Inflammatory macrophage (primary cell): ENCODE results near the gene OXT.

Source experiments
- DNase-seq, 2 donors: peaks; one replicate each; pipeline ENCODE4 v3.0.0-alpha.2; 2020 to 2022

The OXT gene

DNA sequence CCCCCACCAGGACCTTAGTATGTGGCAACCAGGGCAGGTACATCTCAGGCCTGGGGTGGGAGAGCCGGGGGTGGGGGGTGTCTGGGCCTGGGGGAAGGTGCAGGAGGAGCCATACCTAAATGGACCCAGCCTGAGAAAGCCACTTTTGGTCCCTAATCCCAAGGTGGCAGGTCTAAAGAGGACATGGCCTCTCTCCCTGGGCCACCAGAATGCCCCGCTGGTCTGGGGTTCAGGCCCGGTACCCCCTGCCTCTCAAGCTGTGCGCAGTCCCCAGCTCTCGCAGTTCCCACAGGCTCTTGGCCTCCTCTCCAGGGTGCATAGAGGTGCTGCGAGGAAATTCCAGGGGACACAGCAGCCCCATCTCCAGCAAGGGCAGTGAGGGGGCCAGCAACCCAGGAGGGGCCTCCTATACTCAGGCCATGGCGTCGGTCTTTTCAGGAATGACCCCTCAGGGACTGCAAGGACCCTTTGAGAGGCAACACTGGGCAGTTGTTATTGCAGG is 14.2 kb downstream of the OXT start:
- DNase-seq, result no peak

DNA sequence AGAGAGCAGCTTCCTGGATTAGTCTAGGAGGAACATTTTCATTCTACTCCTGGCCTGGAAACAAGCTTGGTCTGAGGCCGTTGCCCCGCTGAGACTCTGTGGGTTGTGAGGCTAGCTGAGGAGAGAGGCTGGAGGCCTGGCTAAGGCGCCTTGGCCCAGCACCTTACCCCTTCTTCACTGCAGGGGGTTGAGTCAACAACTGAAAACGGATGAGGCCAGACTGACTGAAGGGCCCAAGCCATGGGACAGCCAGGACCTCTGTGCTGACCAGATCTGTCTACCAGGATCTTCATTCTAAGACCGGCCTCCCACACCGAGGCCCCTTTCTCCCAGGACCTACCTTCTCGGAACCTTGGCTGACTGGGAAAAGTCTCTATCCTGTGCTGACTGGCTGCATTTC is 16.6 kb downstream of the OXT start:
- DNase-seq, result no peak

DNA sequence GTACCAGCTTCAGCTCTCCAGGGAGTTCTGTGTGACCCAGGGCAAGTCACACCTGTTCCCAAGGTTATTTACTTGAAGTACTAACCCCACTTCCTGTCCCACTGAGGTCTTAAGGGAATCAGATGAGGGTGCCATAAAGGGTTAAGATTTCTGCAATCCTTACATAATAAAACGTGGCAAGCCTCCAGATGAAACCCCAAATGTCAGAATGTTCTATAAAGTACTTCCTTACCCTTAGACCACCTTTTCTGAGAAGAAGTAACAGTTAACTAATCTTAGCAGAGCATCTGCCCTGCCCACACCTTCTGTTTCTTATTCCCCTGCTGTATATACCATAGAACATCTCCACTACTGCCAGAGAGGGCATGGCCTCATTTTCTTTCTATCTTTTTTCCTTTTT is 19.1 kb downstream of the OXT start:
- no peak for DNase-seq

DNA sequence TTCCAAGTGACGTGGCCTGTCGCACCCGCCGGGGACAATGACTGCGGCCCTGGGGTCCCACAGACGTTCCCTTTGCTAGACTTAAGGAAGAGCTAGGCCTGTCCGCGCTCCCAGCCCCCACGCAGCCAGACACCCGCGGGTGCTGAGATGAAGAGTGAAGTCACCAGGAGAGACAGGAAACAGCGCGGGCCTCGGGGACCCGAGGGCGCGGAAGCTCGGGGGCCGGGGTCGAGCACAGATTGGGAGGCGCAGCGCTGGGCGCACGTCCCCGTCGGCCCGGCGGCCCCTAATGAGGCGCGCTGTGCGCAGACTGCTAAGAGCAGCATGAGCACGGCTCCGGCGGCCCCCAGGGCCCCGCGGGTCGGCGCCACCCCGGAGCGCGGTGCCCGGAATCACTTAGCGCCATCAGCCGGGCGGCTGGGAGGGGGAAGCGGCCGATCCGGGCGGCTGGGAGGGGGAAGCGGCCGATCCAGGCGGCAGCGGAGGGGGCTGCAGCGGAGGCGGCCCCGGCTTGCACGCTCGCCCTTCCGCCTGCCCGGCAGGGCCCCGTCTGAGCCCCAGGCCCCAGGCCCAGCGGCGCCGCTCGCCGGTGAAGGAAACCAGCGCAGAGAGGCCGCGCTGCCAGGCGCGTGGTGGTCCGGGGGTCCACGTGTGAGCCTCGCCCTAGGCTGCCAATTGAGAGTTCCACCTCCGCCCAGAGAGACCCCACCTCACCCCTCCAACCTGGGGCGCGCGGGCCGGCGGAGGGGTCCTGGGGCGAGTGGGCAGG is 21.4 kb downstream of the OXT start:
- DNase-seq, result peak; percentile 9 to 46

DNA sequence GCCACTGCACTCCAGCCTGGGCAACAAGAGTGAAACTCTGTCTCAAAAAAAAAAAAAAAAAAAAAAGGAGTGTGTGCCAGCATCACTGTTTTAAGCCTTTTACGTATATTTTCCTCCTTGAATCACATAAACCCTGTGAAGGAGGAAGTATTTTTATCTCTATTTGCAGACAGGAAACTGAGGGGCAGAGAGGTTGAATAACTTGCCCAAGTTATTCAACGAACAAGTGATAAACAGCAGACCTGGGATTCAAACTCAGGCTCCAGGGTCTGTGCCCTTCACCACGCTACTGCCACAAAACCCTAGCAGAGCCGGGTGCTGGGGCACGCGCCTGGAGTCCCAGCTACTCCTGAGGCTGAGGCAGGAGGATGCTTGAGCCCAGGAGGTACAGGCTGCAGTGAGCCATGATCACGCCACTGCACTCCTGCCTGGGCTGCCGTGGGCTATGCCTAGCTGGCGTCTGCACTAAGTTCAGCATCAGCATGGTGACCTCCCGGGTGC is 22.5 kb downstream of the OXT start:
- DNase-seq, result no peak

DNA sequence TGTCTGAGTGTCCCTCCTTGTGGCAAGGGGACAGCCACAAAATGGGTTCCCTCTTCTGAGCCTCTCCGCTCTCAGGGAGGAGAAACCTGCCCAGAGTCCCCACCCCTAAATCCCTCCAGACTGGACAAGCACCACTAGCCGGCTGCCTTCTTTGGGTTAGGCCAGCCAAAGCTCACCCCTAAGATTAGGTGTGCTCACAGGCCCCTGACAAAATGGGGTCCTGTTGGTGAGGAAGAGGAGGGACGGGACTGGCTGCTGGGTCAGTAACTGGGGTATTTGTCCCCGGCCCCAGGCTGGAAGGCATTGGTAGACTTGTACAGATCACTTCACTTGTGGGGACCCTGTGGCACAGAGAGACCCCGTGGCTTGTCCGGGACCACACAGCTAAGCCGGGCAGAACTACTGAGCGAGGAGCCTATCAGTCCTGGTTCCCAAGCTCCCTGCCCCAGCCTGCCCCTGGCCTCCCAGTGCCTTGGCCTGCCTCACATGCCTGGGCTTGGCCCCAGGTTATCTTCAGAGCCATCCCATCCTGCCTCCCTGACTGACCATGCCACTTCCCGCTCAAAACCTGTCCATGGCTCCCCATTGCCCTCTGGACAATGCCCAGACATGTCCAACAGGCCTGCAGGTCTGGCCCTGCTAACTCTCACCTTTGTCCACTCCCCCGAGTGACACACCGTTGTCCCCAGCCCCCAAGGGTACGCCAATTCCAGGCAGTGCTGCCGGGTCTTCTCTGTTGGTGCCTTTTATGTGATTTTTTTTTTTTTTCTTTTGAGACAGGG is 23.6 kb downstream of the OXT start:
- no peak for DNase-seq

DNA sequence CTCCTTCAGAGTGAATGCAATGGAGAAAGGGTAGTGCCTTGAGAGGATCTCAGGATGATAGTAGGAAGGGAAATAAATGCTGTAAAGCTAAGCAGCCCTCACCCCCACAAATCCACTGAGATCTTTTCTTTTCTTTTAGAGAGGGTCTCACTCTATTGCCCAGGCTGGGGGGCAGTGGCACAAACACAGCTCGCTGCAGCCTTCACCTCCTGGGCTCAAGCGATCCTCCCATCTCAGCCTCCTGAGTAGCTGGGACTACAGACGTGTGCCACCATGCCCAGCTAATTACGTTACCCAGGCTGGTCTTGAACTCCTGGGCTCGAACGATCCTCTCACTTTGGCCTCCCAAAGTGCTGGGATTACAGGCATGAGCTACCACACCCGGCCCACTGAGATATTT is 29.1 kb downstream of the OXT start:
- no peak for DNase-seq

DNA sequence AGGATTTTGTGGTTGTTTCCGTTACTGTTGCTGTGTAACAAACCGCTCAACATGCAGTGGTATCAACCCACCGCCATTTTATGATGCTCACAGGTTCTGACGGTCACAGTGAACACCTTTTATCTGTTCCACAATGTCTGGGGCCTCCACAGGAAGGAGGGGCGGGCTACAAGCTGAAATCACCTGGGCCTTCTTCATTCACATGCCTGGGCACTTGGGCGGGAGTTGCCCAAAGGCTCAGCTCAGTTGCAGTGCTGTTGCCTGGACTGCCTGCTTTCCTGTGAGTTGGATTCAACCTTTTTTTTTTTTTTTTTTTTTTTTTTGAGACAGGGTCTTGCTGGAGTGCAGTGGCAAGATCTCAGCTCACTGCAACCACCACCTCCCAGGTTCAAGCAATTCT is 29.8 kb downstream of the OXT start:
- DNase-seq, result no peak

DNA sequence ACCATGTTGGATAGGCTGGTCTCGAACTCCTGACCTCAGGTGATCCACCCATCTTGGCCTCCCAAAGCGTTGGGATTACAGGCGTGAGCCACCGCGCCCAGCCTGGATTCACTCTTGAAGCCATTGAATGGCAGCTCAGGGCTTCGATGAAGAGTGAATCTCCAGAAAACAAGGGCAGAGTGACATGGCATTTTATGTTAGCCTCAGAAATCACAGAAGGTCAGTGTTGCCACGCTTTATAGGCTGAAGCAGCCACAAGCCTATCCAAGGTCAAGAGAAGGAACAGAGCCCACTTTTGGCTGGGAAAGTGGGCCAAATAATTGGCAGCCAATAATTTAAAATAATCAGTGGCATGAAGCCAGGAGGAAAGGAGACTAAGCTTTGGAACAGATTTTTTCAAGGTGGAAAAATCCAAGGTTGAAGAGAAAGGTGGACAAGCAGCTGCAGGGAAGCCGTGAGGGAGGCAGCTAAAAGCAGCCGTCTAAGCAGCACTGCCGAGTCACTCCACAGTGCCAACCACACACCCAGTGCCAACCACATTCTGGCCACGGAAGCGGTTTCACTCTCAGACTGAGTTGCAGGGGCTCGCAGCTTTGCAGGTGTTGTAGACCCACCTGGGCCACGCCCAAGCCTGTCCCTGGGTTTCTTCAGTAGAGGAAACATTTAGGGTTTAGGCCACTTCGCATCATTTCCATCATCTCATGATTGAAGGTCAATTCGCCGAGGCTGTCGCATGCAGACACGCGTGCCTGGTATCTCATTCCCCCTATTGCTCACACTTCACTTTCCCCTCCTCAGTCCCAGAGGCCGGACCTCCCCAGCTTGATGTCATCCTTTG is 30.5 kb downstream of the OXT start:
- no peak for DNase-seq

DNA sequence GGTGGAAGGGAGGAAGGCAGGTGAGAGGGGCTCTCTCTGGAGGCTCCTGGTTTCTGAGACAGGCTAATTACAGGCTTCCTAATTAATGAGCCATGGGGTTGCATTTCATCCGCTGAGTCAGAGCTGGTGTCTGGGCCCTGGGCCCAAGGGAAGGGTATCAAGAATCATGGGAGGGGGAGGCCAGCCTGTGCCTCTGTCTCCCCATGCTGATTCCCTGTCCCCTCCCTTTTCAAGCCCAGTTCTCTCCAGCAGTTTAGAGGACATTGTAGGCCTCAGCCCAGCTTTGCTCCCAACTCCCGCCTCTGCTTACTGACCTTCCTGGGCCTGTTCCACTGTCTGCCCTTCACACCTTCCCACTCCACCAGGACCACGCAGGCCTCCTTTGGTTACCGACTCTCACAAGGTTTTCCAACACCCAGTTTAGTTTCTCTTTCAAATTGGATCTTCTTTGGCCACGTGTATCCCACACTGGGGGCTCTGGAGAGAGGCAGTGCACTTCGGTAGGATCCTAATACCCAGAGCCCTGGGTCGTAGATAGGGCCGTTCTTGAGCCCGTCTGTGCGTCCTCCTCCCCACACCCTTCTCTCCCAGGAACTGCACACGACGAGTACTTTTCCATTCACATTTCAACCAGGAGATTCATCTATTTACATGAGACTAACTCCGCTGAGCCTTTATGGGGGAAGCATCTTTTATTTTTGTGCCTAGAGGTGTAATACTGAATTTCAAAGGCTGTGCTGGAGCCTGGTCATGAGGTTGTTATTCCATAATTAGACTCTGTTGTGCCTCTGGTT is 31.4 kb downstream of the OXT start:
- DNase-seq, result no peak

DNA sequence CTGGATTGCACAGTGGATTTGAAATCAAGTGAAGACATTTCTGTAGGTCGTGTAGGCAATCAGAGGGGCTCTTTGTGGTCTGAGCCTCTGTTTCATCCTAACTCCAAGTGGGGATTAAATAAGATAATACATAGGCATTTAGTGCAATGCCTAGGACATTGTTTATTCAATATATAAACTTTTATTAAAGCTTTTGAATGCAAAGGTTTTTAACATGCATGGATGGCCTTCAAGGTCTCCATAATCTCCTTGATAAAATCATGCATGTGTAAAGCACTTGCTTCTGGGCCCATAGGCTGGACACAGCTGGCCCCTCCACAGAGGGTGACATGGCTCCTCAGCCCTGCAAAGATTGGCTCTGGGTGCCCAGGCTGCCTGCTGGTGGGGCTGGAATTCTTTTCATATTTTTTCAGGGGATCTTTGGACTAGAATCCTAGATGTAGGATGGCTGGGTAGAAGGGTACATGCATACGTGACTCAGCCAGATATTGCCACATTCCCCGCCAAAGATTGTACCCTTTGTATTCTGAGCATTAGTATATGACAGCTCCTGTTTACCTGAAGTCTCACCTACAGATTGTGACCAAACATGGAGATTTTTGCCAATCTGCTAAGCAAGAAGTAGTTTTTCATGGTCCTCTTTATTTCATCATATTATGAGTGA is 32.1 kb downstream of the OXT start:
- DNase-seq, result no peak

DNA sequence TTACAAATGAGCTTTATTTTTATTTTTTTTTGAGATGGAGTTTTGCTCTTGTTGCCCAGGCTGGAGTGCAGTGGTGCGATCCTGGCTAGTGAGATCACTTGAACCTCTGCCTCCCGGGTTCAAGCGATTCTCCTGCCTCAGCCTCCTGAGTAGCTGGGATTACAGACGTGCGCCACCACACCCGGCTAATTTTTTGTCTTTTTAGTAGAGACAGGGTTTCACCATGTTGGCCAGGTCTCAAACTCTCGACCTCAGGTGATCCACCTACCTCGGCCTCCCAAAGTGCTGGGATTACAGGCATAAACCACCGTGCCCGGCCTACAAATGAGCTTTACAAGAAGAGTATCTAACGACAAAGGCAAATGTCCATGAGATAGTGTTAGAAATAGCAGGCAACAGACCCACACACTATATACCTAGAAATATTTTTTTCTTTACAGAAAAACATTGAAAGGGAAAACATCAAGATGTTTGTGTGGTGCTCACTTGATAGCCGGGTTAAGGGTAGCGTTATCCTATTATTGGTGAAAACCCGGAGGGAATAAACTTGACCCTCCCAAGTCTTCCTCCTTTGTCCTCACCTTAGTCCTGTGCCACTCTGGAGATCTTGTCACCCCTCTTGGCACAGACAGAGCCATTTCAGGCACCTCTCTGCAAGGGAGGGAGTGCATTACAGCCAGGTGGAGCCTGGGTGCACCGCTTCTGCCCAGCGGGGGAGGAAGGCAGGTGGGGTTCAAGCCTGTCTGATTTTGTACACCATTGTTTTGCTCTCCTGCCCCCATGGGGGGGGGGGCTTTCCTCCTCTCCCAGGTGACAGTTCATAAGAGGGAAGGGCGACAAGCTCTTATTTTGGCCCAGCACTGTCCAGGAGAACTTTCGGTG is 34.1 kb downstream of the OXT start:
- no peak for DNase-seq

DNA sequence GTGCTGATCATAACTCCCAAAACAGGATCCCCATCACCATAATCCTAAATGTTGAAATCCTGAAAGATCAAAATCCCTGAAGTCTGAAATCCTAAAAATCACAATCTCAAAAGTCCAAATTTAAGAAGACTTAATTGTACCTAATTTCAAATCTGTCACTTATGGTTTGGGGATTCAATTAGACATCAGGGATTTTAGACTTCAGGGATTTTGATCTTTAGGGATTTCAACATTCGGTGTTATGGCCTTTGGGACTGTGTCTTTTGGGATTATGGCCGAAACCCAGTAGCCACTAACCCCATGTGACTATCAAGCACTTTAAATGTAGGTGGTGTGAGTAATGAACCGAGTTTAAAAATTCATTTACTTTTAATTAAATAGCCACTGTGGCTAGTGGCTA is 34.8 kb downstream of the OXT start:
- DNase-seq, result no peak

DNA sequence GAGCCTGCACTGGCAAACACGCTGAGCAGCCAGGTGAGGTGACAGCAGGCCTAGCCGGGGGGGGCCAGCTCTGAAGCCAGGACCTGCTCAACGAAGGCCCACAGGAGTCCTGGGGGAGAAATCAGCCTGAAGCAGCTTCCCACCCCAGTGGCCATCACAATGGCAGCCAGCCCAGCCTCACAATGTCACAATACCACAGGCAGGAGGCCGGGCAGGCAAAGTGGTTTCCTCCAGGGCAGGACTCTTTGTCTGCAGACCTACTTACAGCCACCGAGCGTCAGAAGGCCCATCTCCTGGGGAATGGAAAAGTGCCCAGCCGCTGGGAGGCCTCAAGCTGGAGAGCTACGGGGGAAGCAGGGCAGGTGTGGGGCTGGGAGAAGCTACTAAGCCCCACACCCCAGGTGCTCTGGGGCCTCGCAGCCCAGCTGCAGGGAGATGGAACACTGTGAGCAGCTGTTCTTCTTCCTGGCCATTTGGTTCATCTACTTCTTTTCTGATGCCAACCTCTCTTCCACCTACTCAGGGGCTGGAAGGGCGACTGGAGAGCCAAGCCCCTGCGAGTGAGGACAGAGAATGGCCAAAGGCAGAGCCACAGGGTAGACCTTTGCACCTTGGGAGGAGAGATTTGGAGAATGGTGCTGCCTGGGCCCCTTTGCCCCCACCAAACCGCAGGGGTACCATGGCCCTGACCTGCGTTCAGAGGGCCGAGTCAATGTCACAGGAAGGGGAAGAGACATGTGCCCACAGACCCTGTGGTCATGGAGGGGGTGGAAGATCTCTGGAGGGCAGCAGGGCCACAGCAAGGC is 35.4 kb downstream of the OXT start:
- no peak for DNase-seq

DNA sequence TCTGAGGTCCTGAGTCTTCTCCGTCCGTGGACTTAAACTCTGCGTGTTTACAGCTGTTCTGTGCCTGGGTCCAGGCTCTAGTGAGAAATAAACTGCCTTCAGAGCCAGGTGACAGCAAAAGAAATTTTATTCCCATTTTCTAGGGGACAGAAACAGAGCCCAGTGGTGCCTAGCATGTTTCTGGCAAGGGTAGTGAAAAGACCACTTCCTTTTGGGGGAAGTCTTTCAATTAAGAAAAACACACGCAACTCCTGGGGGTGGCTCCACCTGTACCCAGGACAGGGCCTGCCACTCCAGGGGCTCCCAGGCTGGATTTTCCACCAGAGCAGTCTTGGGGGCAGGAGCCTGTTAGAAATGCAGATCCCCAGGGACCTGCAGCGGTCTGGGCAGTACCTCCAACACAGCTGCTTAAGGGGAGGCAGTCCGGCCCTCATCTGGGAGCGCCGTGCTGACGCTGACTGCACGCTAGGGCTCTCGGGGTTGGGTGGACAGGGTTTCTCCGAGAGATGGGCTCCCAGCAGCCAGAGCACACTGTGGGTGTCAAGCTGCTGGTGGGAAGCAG is 36.1 kb downstream of the OXT start:
- no peak for DNase-seq

DNA sequence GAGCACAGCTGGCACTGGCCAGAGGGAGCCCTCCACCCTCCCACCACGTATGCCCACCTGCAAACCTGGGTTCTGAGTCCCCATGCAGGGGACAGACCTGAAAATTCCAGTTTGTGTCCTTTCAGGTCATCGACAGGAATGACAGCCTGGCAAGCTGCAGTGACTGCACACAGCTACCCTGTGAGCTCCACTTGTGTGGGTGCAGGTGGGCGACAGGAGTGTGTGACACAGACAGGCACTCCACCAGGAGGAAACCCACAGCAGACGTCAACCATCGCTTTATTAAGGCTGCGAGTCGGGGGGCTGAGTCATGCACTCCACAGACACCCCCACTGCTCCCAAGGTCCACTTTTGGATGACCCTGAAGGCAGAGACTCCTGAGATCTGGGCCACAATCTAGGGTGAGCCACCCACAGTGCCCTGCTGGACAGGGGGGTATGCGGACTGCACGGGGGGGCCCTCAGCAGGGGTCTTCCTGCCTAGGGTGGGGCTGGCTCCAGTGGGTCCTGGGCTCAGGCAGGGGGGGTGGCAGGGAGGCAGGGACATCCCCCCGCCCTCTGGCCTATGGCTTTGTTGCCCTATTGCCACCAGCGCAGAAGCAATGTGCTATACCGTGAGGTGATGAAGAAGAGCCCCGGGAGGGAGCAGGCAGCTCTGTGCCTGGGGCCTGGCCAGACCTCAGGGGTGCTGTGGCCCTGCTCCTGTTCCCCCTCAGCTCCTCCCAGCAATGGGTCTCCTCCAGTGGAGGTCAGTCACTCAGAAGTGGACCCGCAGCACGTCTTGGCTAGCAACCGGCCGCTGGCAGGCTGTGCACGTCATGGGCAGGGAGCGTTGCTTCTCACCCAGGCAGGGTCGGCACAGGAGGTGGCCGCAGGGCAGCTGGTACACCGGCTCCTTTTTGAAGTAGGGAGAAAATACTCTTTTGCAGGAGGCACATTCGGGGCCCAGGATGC is 38.2 kb downstream of the OXT start:
- DNase-seq, result no peak

DNA sequence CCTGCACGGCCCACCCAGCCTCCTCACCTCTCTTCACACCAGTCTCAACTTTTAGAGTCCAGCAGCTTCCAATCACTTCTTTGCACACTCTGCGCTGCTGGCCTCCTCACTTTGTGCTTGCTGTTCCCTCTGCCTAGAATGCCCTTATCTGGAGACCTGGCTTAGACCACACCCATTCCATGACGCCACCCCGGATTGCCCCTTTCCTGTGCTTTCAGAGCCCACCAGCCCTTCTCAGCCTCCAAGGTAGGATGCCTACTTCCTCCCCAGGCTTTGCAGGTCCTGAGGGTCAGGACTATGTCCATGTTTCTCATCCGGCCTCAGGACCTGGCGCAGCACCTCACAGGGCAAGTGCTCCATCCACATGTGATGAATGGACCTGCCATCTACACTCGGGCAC is 40.1 kb downstream of the OXT start:
- DNase-seq, result no peak

DNA sequence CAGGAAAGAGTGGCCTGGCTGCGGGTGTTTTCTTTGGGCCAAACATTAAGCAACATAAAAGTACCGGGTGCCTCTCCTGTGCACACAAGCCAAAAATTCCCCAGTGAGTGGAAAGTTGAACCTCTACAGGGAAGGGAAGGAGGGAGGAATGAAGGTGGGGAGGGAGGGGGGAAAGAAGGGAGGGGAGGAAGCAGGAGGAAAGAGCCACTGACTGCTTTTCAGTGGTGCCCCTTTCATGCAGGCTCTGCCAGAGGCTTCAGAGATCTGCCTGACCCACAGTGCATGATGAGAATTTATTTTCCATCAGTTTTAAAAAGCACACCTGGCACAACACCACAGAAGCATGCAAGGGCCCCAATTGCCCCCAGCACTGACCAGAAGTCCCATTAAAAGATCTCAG is 40.6 kb downstream of the OXT start:
- DNase-seq, result no peak
